HG03159 (cell line): ENCODE measurements around the gene CDK11B.

Experiments
- ATAC-seq: cut with Tn5 transposase; IDR thresholded peaks from one replicate; pipeline ENCODE4 v1.9.1; 2021; ENCODE audit warnings: mild to moderate bottlenecking, moderate library complexity; ENCODE audit not compliant: unreplicated experiment

CDK11B gene

DNA sequence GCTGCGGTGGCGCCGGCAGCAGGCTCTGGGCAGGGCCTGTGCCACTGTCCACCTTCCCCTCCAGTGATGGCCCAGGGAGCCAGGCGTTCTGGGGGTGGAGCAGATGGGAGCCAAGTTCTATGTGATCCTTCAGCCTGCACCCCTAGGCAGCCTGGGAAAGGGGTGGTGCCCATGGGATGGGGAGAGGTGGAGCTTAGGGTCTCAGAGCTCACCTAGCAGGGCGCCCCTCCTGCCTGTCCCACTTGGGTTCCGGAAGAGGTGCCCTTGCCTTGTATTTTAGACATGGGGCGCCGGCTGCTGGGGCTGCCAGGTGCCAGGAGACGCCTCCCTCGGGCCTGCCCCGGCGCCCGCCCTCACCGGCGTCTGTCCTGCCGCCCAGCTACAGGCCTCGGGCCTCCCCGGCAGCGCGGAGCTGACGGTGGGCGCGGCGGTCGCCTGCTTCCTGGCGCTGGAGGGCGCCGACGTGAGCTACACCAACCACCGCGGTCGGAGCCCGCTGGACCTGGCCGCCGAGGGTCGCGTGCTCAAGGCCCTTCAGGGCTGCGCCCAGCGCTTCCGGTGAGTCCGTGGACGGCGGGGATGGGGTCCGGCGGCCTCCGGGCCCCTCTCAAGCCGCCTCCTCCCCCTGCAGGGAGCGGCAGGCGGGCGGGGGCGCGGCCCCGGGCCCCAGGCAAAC lies 29.9 kb downstream of the CDK11B start:
- ATAC-seq, result no peak

GRCh38 chr1:1627829-1628753 lies 30.7 kb downstream of the CDK11B start:
- ATAC-seq, result no peak

DNA sequence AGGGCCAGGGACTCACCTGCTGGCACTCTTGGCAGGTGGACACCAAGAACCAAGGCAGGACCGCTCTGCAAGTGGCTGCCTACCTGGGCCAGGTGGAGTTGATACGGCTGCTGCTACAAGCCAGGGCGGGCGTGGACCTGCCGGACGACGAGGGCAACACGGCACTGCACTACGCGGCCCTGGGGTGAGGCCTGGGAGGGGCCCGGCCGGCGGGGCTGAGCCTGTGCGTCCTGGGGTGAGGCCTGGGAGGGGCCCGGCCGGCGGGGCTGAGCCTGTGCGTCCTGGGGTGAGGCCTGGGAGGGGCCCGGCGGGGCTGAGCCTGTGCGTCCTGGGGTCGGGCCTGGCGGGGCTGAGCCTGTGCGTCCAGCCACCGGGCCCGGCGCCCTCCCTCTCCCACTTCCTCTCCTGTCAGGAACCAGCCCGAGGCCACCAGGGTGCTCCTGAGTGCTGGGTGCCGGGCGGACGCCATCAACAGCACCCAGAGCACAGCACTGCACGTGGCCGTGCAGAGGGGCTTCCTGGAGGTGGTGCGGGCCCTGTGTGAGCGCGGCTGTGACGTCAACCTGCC lies 31.5 kb downstream of the CDK11B start:
- no peak for ATAC-seq

GRCh38 chr1:1626207-1627141 lies 32.3 kb downstream of the CDK11B start:
- ATAC-seq, result no peak

DNA sequence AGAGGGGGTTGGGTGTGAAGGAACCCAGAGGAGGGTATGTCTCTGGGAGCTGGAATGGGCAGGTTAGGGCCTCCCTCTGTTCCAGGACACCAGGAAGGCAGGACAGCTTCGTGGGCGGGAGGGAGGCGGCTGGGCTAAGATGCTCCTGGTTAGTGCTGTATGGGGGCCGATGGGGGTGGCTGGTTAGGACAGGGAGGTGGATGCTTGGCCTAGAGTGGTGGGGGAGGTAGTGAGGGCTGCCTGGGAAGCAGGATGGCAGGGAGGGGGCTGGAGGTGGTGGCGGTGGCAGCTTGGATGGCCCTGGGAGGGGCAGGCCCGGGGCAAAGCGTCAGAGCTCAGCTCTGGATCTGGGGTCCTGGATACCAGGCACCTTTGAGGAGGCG lies 33.0 kb downstream of the CDK11B start:
- no peak for ATAC-seq

- ATAC-seq, result no peak
Measured at GRCh38 chr1:1625404-1625775, 33.4 kb downstream of the CDK11B start.

DNA sequence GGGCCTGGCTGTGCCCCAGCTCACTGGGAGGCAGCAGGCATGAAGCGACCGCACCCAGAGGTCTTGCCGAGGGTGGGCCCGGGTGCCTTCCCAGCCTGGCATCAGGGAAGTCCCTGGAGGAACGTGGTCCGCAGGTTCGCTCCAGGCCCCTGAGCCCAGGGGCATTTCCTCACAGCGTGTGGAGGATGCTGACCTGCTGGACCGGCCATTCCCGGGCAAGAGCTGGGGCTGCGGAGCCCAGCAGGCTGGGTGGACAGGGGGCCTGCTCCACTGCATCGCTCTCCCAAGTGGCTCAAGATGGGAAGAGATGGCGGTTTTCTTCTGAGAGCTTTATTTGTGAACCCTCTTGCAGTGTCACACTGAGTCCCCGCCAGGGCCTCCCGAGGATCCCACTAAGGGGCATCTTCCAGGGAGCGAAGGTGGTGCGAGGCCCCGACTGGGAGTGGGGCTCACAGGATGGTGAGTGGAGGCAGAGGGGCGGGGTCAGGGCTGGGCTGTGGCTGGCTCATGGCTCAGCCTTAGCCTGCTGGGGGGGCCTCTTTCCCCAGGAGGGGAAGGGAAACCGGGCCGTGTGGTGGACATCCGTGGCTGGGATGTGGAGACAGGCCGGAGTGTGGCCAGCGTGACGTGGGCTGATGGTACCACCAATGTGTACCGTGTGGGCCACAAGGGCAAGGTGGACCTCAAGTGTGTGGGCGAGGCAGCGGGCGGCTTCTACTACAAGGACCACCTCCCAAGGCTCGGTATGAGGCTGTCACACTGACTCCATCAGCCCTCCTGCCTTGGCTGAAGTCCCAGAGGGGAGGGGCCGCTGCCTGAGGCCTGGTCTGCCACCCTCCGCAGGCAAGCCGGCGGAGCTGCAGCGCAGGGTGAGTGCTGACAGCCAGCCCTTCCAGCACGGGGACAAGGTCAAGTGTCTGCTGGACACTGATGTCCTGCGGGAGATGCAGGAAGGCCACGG lies 34.1 kb downstream of the CDK11B start:
- ATAC-seq, result no peak

DNA sequence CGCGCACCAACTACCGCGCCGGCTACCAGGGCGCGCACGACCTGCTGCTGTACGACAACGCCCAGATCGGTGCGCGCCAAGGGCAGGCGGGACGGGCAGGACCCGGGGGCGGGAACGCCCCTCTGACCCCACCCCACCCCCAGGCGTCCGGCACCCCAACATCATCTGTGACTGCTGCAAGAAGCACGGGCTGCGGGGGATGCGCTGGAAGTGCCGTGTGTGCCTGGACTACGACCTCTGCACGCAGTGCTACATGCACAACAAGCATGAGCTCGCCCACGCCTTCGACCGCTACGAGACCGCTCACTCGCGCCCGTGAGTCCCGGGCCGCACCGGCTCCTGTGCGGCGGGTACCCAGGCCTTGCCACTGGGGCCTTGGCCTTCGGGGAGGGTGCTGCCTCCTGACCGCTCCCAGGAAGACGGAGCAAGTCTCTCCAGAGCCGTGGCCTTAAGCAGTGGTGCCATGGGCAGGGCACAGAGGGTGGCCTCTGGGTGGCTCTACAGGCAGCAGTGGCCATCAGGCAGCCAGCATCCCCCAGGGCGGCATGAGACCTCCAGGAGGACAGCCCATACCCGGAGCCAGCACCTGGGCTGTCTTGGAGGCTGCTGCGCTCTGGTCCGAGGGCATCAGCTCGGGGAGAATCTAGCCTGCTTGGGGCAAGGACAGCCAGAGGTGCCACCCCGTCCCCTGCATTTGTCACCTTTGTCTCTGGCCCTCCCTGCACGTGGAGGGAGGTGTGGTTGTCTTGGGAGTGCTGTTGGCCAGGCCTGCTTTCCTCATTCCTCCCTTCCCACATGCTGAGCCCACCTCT lies 35.0 kb downstream of the CDK11B start:
- ATAC-seq, result no peak

DNA sequence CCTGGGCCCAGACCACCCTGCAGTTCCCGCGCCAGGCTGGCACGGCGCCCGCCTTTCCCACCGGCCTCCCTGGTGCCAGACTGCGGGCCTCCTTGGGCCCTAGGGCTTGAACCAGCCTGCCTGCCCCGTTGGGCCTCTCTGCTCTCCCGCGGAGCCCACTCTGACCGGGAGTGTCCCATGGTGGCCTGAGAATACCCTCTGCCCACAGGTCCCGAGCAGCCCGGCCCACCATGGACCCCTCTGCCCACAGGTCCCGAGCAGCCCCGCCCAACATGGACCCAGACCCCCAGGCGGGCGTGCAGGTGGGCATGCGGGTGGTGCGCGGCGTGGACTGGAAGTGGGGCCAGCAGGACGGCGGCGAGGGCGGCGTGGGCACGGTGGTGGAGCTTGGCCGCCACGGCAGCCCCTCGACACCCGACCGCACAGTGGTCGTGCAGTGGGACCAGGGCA lies 35.6 kb downstream of the CDK11B start:
- ATAC-seq, result no peak

DNA sequence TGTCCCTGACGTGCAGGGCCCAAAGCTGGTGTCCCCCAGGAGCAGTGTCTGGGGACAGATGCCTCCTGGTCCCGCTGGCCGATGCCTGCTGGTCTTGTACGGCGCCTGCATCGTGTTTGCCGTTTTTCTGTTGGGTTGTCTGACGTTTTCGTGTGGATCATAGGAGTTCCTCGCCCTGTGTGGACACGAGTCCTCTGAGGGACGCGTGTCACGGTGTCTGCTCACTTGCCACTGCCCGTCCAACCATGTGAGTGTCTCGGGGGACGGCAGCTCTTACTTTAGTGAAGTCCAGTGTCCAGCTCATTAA lies 36.1 kb downstream of the CDK11B start:
- ATAC-seq, result no peak

GRCh38 chr1:1622010-1622787 lies 36.6 kb downstream of the CDK11B start:
- no peak for ATAC-seq

- ATAC-seq, result no peak
Measured at GRCh38 chr1:1621173-1622009, 37.4 kb downstream of the CDK11B start.

- ATAC-seq, result no peak
Measured at GRCh38 chr1:1620433-1621139, 38.2 kb downstream of the CDK11B start.

GRCh38 chr1:1619917-1620361 lies 38.9 kb downstream of the CDK11B start:
- no peak for ATAC-seq

GRCh38 chr1:1618396-1619068 lies 40.3 kb downstream of the CDK11B start:
- no peak for ATAC-seq

DNA sequence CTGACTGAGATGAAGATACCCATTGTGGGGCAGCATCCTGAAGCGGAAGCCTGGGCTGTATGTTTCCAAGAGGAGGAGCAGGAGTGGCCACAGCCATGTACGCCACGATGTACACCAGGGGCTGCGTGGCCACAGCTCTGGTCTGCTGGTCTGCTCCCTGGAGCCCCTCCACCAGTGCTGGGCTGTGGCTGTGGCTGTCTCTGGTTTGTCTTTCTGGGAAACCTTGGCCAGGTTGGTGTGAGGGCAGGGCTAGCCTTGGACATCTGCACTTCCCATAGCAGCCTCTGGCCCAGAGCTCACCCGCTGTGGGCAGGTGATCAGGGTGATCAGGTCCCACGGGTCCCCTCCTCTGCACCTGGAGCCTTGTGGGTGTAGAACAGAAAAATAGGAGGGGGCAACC lies 40.9 kb downstream of the CDK11B start:
- ATAC-seq, result no peak
